Measurements from ENCODE around the gene PTCD2. TPM values are rescaled to one million over a fixed set of nuclear protein-coding genes. Genes with fewer than 3 reads are reported as not detected.

Gene PTCD2
- polyA plus RNA-seq (2013): 5.7 and 6.1 TPM in 2 replicates

- peak within 1 kb of the TSS; percentile 62 for H3K27ac ChIP-seq (ENCODE audit: low read depth, low read length)
- H3K23ac ChIP-seq (ENCODE audit: low read length): no peak within 1 kb of the TSS
- H3K36me3 ChIP-seq (ENCODE audit: control insufficient read depth in 1 of 2, insufficient read depth in 2 of 2, low read length in 2 of 2): peaks cover 3 to 6% of the 10 kb centered on the region in 2 experiments
- peak within 1 kb of the TSS; percentile 45 for H2AK5ac ChIP-seq (ENCODE audit: low read length)
- peak within 1 kb of the TSS; percentile 86 for H3K4me3 ChIP-seq (ENCODE audit: low read depth, low read length)
- H4K12ac ChIP-seq (ENCODE audit: low read depth, low read length): peak within 1 kb of the TSS; percentile 90
- H3K27me3 ChIP-seq (ENCODE audit: insufficient read depth, low read length): no peaks in the 10 kb centered on the region
- peaks cover 0 to 1% of the 10 kb centered on the region in 2 experiments for H3K4me1 ChIP-seq (ENCODE audit: control insufficient read depth in 1 of 2, insufficient read depth in 2 of 2, low read length in 2 of 2)
- no peak within 1 kb of the TSS for H2BK12ac ChIP-seq (ENCODE audit: low read length)
- H3K9ac ChIP-seq (ENCODE audit: low read length): peak within 1 kb of the TSS; percentile 87
- H4K91ac ChIP-seq (ENCODE audit: low read depth, low read length): peak within 1 kb of the TSS; percentile 93
- peak; percentile 99 for DNase-seq
- peak within 1 kb of the TSS; percentile 86 for H3K18ac ChIP-seq (ENCODE audit: low read length)
- peak within 1 kb of the TSS; percentile 62 for H2BK5ac ChIP-seq (ENCODE audit: low read depth, low read length, poor library complexity)
- H3K14ac ChIP-seq (ENCODE audit: low read length): peak within 1 kb of the TSS; percentile 72
- H3K4me2 ChIP-seq (ENCODE audit: low read length): peak within 1 kb of the TSS; percentile 98
- no CpG with 5 or more reads among the region's 40 CpGs for WGBS (ENCODE audit: extremely low coverage, insufficient coverage, insufficient read length)
- H3K9me3 ChIP-seq (ENCODE audit: insufficient read depth, low read depth, low read length): peaks cover 2% of the 10 kb centered on the region
- H3K79me1 ChIP-seq (ENCODE audit: low read length): peaks cover 9% of the 10 kb centered on the region
- H2AFZ ChIP-seq (ENCODE audit: insufficient read depth, low read length, poor library complexity): peak within 1 kb of the TSS; percentile 90
- H2BK120ac ChIP-seq (ENCODE audit: insufficient read depth, low read length, poor library complexity): peak within 1 kb of the TSS; percentile 80
- H3K79me2 ChIP-seq (ENCODE audit: control insufficient read depth, insufficient read depth, low read length, poor library complexity): peaks cover 6% of the 10 kb centered on the region
- H4K8ac ChIP-seq (ENCODE audit: low read depth, low read length): peak within 1 kb of the TSS; percentile 97
- peak within 1 kb of the TSS; percentile 32 for H3K4ac ChIP-seq (ENCODE audit: low read depth, low read length)
Measured at GRCh38 chr5:72319976-72320752, at the start of gene PTCD2, which contains the start of gene MRPS27. Gene PTCD2, plus strand, starts transcription at chr5:72320373. Its CDS starts 10 bp downstream, at chr5:72320383. Gene MRPS27, minus strand, starts transcription at chr5:72320240. Its CDS starts 19 bp downstream, at chr5:72320221.

GRCh38 chr5:72271702-72272101 lies 48.5 kb upstream of the PTCD2 start:
- Histone ChIP-seq H3K14ac (ENCODE audit: low read length) (no peak overlapping the region), H4K91ac (ENCODE audit: low read depth, low read length) (no peak overlapping the region), H3K4me1 (ENCODE audit: control insufficient read depth in 1 of 2, insufficient read depth in 2 of 2, low read length in 2 of 2) (peaks cover 0 to 2% of the 10 kb centered on the region in 2 experiments), H3K9ac (ENCODE audit: low read length) (no peak overlapping the region), H2BK5ac (ENCODE audit: low read depth, low read length, poor library complexity) (no peak overlapping the region), H3K4me2 (ENCODE audit: low read length) (no peak overlapping the region), H2BK120ac (ENCODE audit: insufficient read depth, low read length, poor library complexity) (no peak overlapping the region), H3K4me3 (ENCODE audit: low read depth, low read length) (no peak overlapping the region), H3K4ac (ENCODE audit: low read depth, low read length) (no peak overlapping the region), H2AFZ (ENCODE audit: insufficient read depth, low read length, poor library complexity) (no peak overlapping the region), H2BK12ac (ENCODE audit: low read length) (no peak overlapping the region), H4K8ac (ENCODE audit: low read depth, low read length) (no peak overlapping the region), H3K27ac (ENCODE audit: low read depth, low read length) (no peak overlapping the region), H3K36me3 (ENCODE audit: control insufficient read depth in 1 of 2, insufficient read depth in 2 of 2, low read length in 2 of 2) (peaks cover 0 to 3% of the 10 kb centered on the region in 2 experiments), H4K12ac (ENCODE audit: low read depth, low read length) (no peak overlapping the region), H3K27me3 (ENCODE audit: insufficient read depth, low read length) (no peaks in the 10 kb centered on the region), H3K79me1 (ENCODE audit: low read length) (no peaks in the 10 kb centered on the region), H3K18ac (ENCODE audit: low read length) (no peak overlapping the region), H3K23ac (ENCODE audit: low read length) (no peak overlapping the region), H3K9me3 (ENCODE audit: insufficient read depth, low read depth, low read length) (no peaks in the 10 kb centered on the region), H2AK5ac (ENCODE audit: low read length) (no peak overlapping the region), H3K79me2 (ENCODE audit: control insufficient read depth, insufficient read depth, low read length, poor library complexity) (no peaks in the 10 kb centered on the region)
- no CpG with 5 or more reads among the region's 3 CpGs for WGBS (ENCODE audit: extremely low coverage, insufficient coverage, insufficient read length)
- DNase-seq: no peak

GRCh38 chr5:72272398-72272797 lies 47.8 kb upstream of the PTCD2 start:
- no peak overlapping the region for H2BK5ac ChIP-seq (ENCODE audit: low read depth, low read length, poor library complexity)
- H3K27me3 ChIP-seq (ENCODE audit: insufficient read depth, low read length): no peaks in the 10 kb centered on the region
- no peak overlapping the region for H4K91ac ChIP-seq (ENCODE audit: low read depth, low read length)
- peaks cover 0 to 2% of the 10 kb centered on the region in 2 experiments for H3K4me1 ChIP-seq (ENCODE audit: control insufficient read depth in 1 of 2, insufficient read depth in 2 of 2, low read length in 2 of 2)
- no peaks in the 10 kb centered on the region for H3K79me1 ChIP-seq (ENCODE audit: low read length)
- no peak overlapping the region for H2AK5ac ChIP-seq (ENCODE audit: low read length)
- H2AFZ ChIP-seq (ENCODE audit: insufficient read depth, low read length, poor library complexity): no peak overlapping the region
- peaks cover 0 to 3% of the 10 kb centered on the region in 2 experiments for H3K36me3 ChIP-seq (ENCODE audit: control insufficient read depth in 1 of 2, insufficient read depth in 2 of 2, low read length in 2 of 2)
- no peak overlapping the region for H3K14ac ChIP-seq (ENCODE audit: low read length)
- no CpG with 5 or more reads among the region's 4 CpGs for WGBS (ENCODE audit: extremely low coverage, insufficient coverage, insufficient read length)
- H3K9ac ChIP-seq (ENCODE audit: low read length): no peak overlapping the region
- no peak overlapping the region for H3K4me3 ChIP-seq (ENCODE audit: low read depth, low read length)
- H3K9me3 ChIP-seq (ENCODE audit: insufficient read depth, low read depth, low read length): no peaks in the 10 kb centered on the region
- H3K27ac ChIP-seq (ENCODE audit: low read depth, low read length): no peak overlapping the region
- no peak overlapping the region for H4K12ac ChIP-seq (ENCODE audit: low read depth, low read length)
- H2BK120ac ChIP-seq (ENCODE audit: insufficient read depth, low read length, poor library complexity): no peak overlapping the region
- H3K4ac ChIP-seq (ENCODE audit: low read depth, low read length): no peak overlapping the region
- H3K79me2 ChIP-seq (ENCODE audit: control insufficient read depth, insufficient read depth, low read length, poor library complexity): no peaks in the 10 kb centered on the region
- no peak overlapping the region for H2BK12ac ChIP-seq (ENCODE audit: low read length)
- no peak for DNase-seq
- no peak overlapping the region for H4K8ac ChIP-seq (ENCODE audit: low read depth, low read length)
- no peak overlapping the region for H3K4me2 ChIP-seq (ENCODE audit: low read length)
- no peak overlapping the region for H3K18ac ChIP-seq (ENCODE audit: low read length)
- no peak overlapping the region for H3K23ac ChIP-seq (ENCODE audit: low read length)

- no peak overlapping the region for H2AFZ ChIP-seq (ENCODE audit: insufficient read depth, low read length, poor library complexity)
- H3K23ac ChIP-seq (ENCODE audit: low read length): no peak overlapping the region
- H3K27ac ChIP-seq (ENCODE audit: low read depth, low read length): no peak overlapping the region
- no peak for DNase-seq
- H4K12ac ChIP-seq (ENCODE audit: low read depth, low read length): no peak overlapping the region
- no peak overlapping the region for H2BK12ac ChIP-seq (ENCODE audit: low read length)
- H4K8ac ChIP-seq (ENCODE audit: low read depth, low read length): no peak overlapping the region
- H3K27me3 ChIP-seq (ENCODE audit: insufficient read depth, low read length): no peaks in the 10 kb centered on the region
- H2BK120ac ChIP-seq (ENCODE audit: insufficient read depth, low read length, poor library complexity): no peak overlapping the region
- no peak overlapping the region for H3K14ac ChIP-seq (ENCODE audit: low read length)
- no peak overlapping the region for H3K18ac ChIP-seq (ENCODE audit: low read length)
- no peak overlapping the region for H3K9ac ChIP-seq (ENCODE audit: low read length)
- H3K79me1 ChIP-seq (ENCODE audit: low read length): no peaks in the 10 kb centered on the region
- no peak overlapping the region for H2AK5ac ChIP-seq (ENCODE audit: low read length)
- WGBS (ENCODE audit: extremely low coverage, insufficient coverage, insufficient read length): no CpG with 5 or more reads among the region's 7 CpGs
- H3K79me2 ChIP-seq (ENCODE audit: control insufficient read depth, insufficient read depth, low read length, poor library complexity): no peaks in the 10 kb centered on the region
- H4K91ac ChIP-seq (ENCODE audit: low read depth, low read length): no peak overlapping the region
- H3K4me1 ChIP-seq (ENCODE audit: control insufficient read depth in 1 of 2, insufficient read depth in 2 of 2, low read length in 2 of 2): peaks cover 0 to 2% of the 10 kb centered on the region in 2 experiments
- H3K9me3 ChIP-seq (ENCODE audit: insufficient read depth, low read depth, low read length): no peaks in the 10 kb centered on the region
- H2BK5ac ChIP-seq (ENCODE audit: low read depth, low read length, poor library complexity): no peak overlapping the region
- no peak overlapping the region for H3K4ac ChIP-seq (ENCODE audit: low read depth, low read length)
- peaks cover 0 to 7% of the 10 kb centered on the region in 2 experiments for H3K36me3 ChIP-seq (ENCODE audit: control insufficient read depth in 1 of 2, insufficient read depth in 2 of 2, low read length in 2 of 2)
- no peak overlapping the region for H3K4me3 ChIP-seq (ENCODE audit: low read depth, low read length)
- H3K4me2 ChIP-seq (ENCODE audit: low read length): no peak overlapping the region
Measured at GRCh38 chr5:72273547-72273946, 46.6 kb upstream of the PTCD2 start.

All from trophoblast cell (in vitro differentiated cells and primary cell).